ENCODE results near the gene ROBO1.

The ROBO1 gene

GRCh38 chr3:79139395-79140068, 628.3 kb downstream of the ROBO1 start:
- peak; percentile 13 for DNase-seq (ENCODE audit: low read depth)
- no peak overlapping the region; the same call in 1 of the 2 replicates for H3K4me3 ChIP-seq (ENCODE audit: control insufficient read depth, low read depth, low read length)
- TF ChIP-seq, protein P1, sequence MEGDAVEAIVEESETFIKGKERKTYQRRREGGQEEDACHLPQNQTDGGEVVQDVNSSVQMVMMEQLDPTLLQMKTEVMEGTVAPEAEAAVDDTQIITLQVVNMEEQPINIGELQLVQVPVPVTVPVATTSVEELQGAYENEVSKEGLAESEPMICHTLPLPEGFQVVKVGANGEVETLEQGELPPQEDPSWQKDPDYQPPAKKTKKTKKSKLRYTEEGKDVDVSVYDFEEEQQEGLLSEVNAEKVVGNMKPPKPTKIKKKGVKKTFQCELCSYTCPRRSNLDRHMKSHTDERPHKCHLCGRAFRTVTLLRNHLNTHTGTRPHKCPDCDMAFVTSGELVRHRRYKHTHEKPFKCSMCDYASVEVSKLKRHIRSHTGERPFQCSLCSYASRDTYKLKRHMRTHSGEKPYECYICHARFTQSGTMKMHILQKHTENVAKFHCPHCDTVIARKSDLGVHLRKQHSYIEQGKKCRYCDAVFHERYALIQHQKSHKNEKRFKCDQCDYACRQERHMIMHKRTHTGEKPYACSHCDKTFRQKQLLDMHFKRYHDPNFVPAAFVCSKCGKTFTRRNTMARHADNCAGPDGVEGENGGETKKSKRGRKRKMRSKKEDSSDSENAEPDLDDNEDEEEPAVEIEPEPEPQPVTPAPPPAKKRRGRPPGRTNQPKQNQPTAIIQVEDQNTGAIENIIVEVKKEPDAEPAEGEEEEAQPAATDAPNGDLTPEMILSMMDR (IDR thresholded peaks at IDR 0.05; ENCODE audit: control insufficient read depth, insufficient read depth, low read depth, low read length, missing control alignments) = no peak

DNA sequence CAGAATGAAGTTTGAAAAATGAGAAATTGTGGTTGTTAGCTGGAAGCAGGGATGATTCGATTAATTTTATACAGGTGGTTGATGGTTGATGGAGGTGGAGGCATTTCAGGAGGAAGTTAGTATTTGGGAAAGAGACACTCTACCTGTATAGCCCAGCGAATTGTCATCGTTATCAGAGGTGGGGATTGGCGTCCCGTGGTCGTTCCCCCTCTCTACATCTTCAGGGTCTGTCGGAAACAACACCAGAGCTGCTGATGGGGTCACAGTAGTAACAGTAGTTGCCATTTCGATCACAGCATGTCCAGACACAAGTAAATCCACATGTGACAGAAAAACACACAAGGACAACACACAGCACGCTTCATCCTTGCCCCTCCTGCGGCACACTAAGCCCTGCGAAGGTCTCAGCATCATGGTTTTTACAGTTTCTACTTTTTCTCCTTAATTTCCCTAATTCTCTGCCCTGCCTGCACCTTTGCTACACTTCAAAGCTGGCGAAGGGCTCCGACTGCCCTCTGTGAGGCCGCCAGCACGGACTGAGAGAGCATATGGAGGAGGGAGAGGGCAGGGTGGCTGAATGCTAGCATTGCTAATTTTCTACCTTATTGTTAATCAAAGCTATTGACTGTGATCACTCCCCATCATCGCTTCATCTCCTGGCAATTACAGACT, 642.3 kb downstream of the ROBO1 start:
- DNase-seq (ENCODE audit: low read depth) = no peak
- TF ChIP-seq, protein P1 (IDR thresholded peaks at IDR 0.05; ENCODE audit: control insufficient read depth, insufficient read depth, low read depth, low read length, missing control alignments) = no peak

DNA sequence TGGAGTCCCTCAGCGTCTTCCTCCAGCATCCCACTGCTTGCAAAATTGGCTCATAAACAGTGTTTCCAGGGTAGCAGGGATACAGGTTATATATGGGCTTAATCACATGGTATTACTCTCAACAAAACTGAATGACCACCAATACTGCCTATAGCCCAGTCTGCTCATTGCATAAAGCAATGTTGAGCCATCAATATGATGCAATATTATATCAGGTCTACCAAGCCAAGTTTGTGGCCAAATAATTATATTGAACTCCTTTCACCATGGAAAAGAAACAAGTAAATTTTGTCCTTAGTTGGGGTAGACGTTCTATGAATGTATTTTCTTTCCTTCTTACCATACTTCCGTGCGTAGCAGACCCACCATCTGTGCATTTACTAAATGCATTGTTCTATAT, 652.3 kb downstream of the ROBO1 start:
- TF ChIP-seq, protein P1 (IDR thresholded peaks at IDR 0.05; ENCODE audit: control insufficient read depth, insufficient read depth, low read depth, low read length, missing control alignments) = no peak
- H3K4me3 ChIP-seq (ENCODE audit: control insufficient read depth, low read depth, low read length) = no peak overlapping the region
- DNase-seq (ENCODE audit: low read depth) = no peak

More for the DNA sequence above, 642.3 kb downstream of the ROBO1 start:
- no peak overlapping the region for H3K4me3 ChIP-seq (ENCODE audit: control insufficient read depth, low read depth, low read length)

GRCh38 chr3:79113876-79114275, 653.9 kb downstream of the ROBO1 start:
- no peak for DNase-seq (ENCODE audit: low read depth)
- TF ChIP-seq, protein P1 (IDR thresholded peaks at IDR 0.05; ENCODE audit: control insufficient read depth, insufficient read depth, low read depth, low read length, missing control alignments) = no peak
- no peak overlapping the region for H3K4me3 ChIP-seq (ENCODE audit: control insufficient read depth, low read depth, low read length)

GRCh38 chr3:79111375-79112052, 656.3 kb downstream of the ROBO1 start:
- TF ChIP-seq, protein P1 (IDR thresholded peaks at IDR 0.05; ENCODE audit: control insufficient read depth, insufficient read depth, low read depth, low read length, missing control alignments) = no peak
- peak; percentile 41 for DNase-seq (ENCODE audit: low read depth)

GRCh38 chr3:79109754-79110153, 658.0 kb downstream of the ROBO1 start:
- no peak overlapping the region for H3K4me3 ChIP-seq (ENCODE audit: control insufficient read depth, low read depth, low read length)
- DNase-seq (ENCODE audit: low read depth) = no peak
- TF ChIP-seq, protein P1 (IDR thresholded peaks at IDR 0.05; ENCODE audit: control insufficient read depth, insufficient read depth, low read depth, low read length, missing control alignments) = no peak

More at GRCh38 chr3:79111375-79112052, 656.3 kb downstream of the ROBO1 start:
- no peak overlapping the region for H3K4me3 ChIP-seq (ENCODE audit: control insufficient read depth, low read depth, low read length)
